ENCODE measurements around the gene TNK2. TPM values are rescaled to one million over a fixed set of nuclear protein-coding genes. Genes with fewer than 3 reads are reported as not detected.

Gene TNK2
- 7.2 and 13.4 TPM in 2 replicates for total RNA-seq

GRCh38 chr3:195907934-195908693, at the start of gene TNK2:
TNK2 (minus strand) TSS chr3:195908551; CDS start chr3:195888588, 19,963 bp downstream.

Other genes starting within 250 kb of the TNK2 start
- 0.38 TPM in 1 of 2 replicates, not detected in the other for gene MUC20, start 187.6 kb downstream of the TNK2 start, total RNA-seq
- gene MUC4, start 96.6 kb downstream of the TNK2 start, total RNA-seq = 0.25 TPM in 1 of 2 replicates, not detected in the other
- 38.2 and 132 TPM in 2 replicates for gene TFRC, start 173.5 kb upstream of the TNK2 start, total RNA-seq